Body of pancreas (tissue), 4 donors: ENCODE results near the gene WFS1. TPM values are rescaled to one million over a fixed set of nuclear protein-coding genes. Genes with fewer than 3 reads are reported as not detected.

ENCODE experiments used
- ATAC-seq: fragments of 150-250 bp; one replicate; pipeline ENCODE4 v1.9.1; 2016
- DNase-seq, 4 donors: peaks; one replicate each; pipeline ENCODE4 v3.0.0-alpha.2; 2019
- H3K27ac ChIP-seq, 4 donors: fragments of 200-600 bp; sonication (generic); 1 replicate in 3 of 4; 2 replicates in 1 of 4; pipeline versions ENCODE4 v1.5.1 to v1.6.1; 2016 to 2019; ENCODE audit warnings: mild to moderate bottlenecking in 1 of 4, mixed read lengths in 1 of 4, moderate library complexity in 1 of 4
- H3K27me3 ChIP-seq, 2 donors: fragments of 200-600 bp; sonication (generic); one replicate each; pipeline ENCODE4 v1.6.0; 2016; ENCODE audit warnings: mild to moderate bottlenecking in 1 of 2
- H3K36me3 ChIP-seq, 2 donors: fragments of 200-600 bp; sonication (generic); replicated peaks in 1 of 2; 2 replicates each; pipeline ENCODE4 v1.5.1; 2016; ENCODE audit warnings: low read depth in 2 of 2; ENCODE audit not compliant: insufficient read depth in 1 of 2
- H3K4me1 ChIP-seq: fragments of 200-600 bp; sonication (generic); one replicate; pipeline ENCODE4 v1.6.0; 2016
- H3K4me3 ChIP-seq, 2 donors: fragments of 200-600 bp; sonication (generic); 1 replicate in 1 of 2; 2 replicates in 1 of 2; pipeline ENCODE4 v1.5.1; 2016 to 2019
- H3K9me3 ChIP-seq, 3 donors: fragments of 200-600 bp; sonication (generic); 1 replicate in 2 of 3; 2 replicates in 1 of 3; pipeline ENCODE4 v1.5.1; 2016
- POLR2A ChIP-seq, 3 donors: fragments of 450-650 bp; IDR thresholded peaks; one replicate each; pipeline ENCODE4 v1.6.1; 2016; ENCODE audit warnings: antibody characterized with exemption in 3 of 3, mild to moderate bottlenecking in 2 of 3
- WGBS, 2 donors: methylation state at CpG; one replicate each; pipeline ENCODE4 v1.1.5; 2017; 5-methylcytosine and 5-hydroxymethylcytosine counted together
- intact Hi-C: fragments of 100-400 bp; cut with DNase I; formaldehyde crosslinking; loops from one replicate; pipeline ENCODE4 v1.15.1; 2023
- total RNA-seq, 2 donors: library from RNA; depleted of rRNA; stranded (reverse); fragments of >200 nt; gene quantifications; one replicate each; pipeline ENCODE4 v1.1.0, GENCODE V29; 2016
- TF ChIP-seq, protein P1 (sequence below), 7 experiments: fragments of 450-650 bp in 4 of 7; fragments of 200-600 bp in 3 of 7; sonication (generic) in 3 of 7; IDR thresholded peaks; one replicate each; pipeline ENCODE4 v1.5.1; 2016 to 2019; ENCODE audit warnings: antibody characterized with exemption in 7 of 7

Gene WFS1
- total RNA-seq, 2 donors from 2014 or later, result 18.4 to 31.6 TPM

DNA sequence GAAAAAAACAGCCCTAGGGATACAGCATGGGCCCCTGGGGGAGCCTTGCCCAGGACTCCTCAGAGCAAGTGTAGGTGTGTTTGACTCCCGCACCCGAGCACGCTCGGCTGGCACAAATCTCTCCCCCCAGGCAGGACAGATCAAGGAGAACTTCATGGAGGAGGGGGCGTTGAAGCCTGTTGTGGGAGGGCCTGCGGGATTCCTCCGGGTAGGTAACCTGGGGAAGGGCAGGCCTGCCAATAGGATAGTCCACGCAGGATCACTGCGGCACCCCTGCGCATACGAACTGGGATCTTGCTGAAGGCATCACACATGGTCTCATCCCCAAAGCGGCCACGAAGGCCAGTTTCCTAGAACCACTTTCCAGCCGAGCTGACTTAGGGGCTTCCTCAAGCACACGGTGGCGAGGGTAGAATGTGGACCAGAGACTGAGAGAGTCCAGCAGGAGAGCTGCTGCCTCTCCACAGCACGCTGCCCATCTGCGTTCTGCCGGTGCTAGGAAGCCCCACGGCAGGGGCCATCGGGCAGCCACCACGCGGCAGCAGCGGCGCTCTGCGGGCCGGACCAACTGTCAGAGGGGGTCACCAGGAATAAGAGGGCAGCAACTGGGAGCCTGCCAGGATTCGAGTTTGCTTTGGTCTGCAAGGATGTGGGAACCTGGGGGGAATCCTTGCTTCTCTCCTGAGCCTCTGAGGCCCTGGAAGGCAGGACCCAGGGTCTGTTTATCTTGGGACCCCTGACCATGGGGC is 56.8 kb downstream of the WFS1 start:
- Histone ChIP-seq H3K27ac (no peak overlapping the region), H3K4me3 (no peak overlapping the region), H3K36me3 (no peaks in the 10 kb centered on the region), H3K9me3 (no peaks in the 10 kb centered on the region), H3K4me1 (no peaks in the 10 kb centered on the region), H3K27me3 (no peaks in the 10 kb centered on the region)
- WGBS, 2 donors, result 72 to 77% methylated on average over 16 to 27 of the region's 28 CpGs
- no peak for ATAC-seq
- no peak for DNase-seq
- intact Hi-C loops, result loop anchor here (5.0 kb wide), 1 partner anchor 74 kb away; no protein-coding TSS in a partner anchor
- TF ChIP-seq, protein P1, sequence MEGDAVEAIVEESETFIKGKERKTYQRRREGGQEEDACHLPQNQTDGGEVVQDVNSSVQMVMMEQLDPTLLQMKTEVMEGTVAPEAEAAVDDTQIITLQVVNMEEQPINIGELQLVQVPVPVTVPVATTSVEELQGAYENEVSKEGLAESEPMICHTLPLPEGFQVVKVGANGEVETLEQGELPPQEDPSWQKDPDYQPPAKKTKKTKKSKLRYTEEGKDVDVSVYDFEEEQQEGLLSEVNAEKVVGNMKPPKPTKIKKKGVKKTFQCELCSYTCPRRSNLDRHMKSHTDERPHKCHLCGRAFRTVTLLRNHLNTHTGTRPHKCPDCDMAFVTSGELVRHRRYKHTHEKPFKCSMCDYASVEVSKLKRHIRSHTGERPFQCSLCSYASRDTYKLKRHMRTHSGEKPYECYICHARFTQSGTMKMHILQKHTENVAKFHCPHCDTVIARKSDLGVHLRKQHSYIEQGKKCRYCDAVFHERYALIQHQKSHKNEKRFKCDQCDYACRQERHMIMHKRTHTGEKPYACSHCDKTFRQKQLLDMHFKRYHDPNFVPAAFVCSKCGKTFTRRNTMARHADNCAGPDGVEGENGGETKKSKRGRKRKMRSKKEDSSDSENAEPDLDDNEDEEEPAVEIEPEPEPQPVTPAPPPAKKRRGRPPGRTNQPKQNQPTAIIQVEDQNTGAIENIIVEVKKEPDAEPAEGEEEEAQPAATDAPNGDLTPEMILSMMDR (IDR thresholded peaks at IDR 0.05), result no peak
- TF ChIP-seq POLR2A (IDR thresholded peaks at IDR 0.05), result no peak

GRCh38 chr4:6327220-6327917 is 57.7 kb downstream of the WFS1 start:
- ATAC-seq, result peak; percentile 80
- WGBS, 2 donors, result 0 to 11% methylated on average over 7 to 21 of the region's 21 CpGs
- H3K36me3 ChIP-seq, result no peaks in the 10 kb centered on the region
- intact Hi-C loops, result loop anchor here (5.0 kb wide), 1 partner anchor 75 kb away; no protein-coding TSS in a partner anchor
- no peaks in the 10 kb centered on the region for H3K4me1 ChIP-seq
- H3K4me3 ChIP-seq, result no peak overlapping the region
- no peak for TF ChIP-seq POLR2A (IDR thresholded peaks at IDR 0.05)
- TF ChIP-seq, protein P1 (IDR thresholded peaks at IDR 0.05), result peak; percentile 86 to 96 (median 91)
- H3K9me3 ChIP-seq, result no peaks in the 10 kb centered on the region
- no peak overlapping the region for H3K27ac ChIP-seq
- H3K27me3 ChIP-seq, result peaks cover 0 to 2% of the 10 kb centered on the region in 2 donors
- DNase-seq, result peak; percentile 77 to 82 (median 80)

GRCh38 chr4:6328526-6328925 is 58.9 kb downstream of the WFS1 start:
- H3K9me3 ChIP-seq, result no peaks in the 10 kb centered on the region
- no peak for DNase-seq
- H3K4me3 ChIP-seq, result no peak overlapping the region
- 40 to 41% methylated on average over 6 to 8 of the region's 8 CpGs for WGBS, 2 donors
- H3K27me3 ChIP-seq, result peaks cover 0 to 5% of the 10 kb centered on the region in 2 donors
- TF ChIP-seq, protein P1 (IDR thresholded peaks at IDR 0.05), result no peak
- no peak for TF ChIP-seq POLR2A (IDR thresholded peaks at IDR 0.05)
- no peak overlapping the region for H3K27ac ChIP-seq
- no peak for ATAC-seq
- no peaks in the 10 kb centered on the region for H3K36me3 ChIP-seq
- no peaks in the 10 kb centered on the region for H3K4me1 ChIP-seq
- intact Hi-C loops, result loop anchor here (5.0 kb wide), 1 partner anchor 76 kb away; no protein-coding TSS in a partner anchor

- Histone ChIP-seq H3K4me3 (no peak overlapping the region), H3K36me3 (no peaks in the 10 kb centered on the region), H3K27ac (no peak overlapping the region), H3K9me3 (no peaks in the 10 kb centered on the region), H3K27me3 (peaks cover 0 to 5% of the 10 kb centered on the region in 2 donors), H3K4me1 (no peaks in the 10 kb centered on the region)
- TF ChIP-seq, protein P1 (IDR thresholded peaks at IDR 0.05), result no peak
- TF ChIP-seq POLR2A (IDR thresholded peaks at IDR 0.05), result no peak
- no peak for ATAC-seq
- 47 to 58% methylated on average over 19 to 26 of the region's 28 CpGs for WGBS, 2 donors
- DNase-seq, result no peak
- intact Hi-C loops, result loop anchor here (5.0 kb wide), 1 partner anchor 77 kb away; no protein-coding TSS in a partner anchor
These were observed 60.1 kb downstream of the WFS1 start for GRCh38 chr4:6329478-6330383.
